ENCODE measurements around the gene GPX2.

GPX2 gene

GRCh38 chr14:64963611-64964010, 21.1 kb upstream of the GPX2 start:
- no peak for FAIRE-seq
- no peak for DNase-seq (ENCODE audit: insufficient read length, low spot score)

- DNase-seq (ENCODE audit: insufficient read length, low spot score) = no peak
- no peak for FAIRE-seq
Observed at GRCh38 chr14:64960762-64961276, 18.3 kb upstream of the GPX2 start.

GRCh38 chr14:64958743-64959142, 16.2 kb upstream of the GPX2 start:
- FAIRE-seq (peak; percentile 97), DNase-seq (ENCODE audit: insufficient read length, low spot score) (no peak)

- FAIRE-seq = no peak
Observed at GRCh38 chr14:64958201-64958600, 15.7 kb upstream of the GPX2 start.

GRCh38 chr14:64956697-64957406, 14.3 kb upstream of the GPX2 start:
- DNase-seq (ENCODE audit: insufficient read length, low spot score) = no peak
- FAIRE-seq = no peak

More at GRCh38 chr14:64958201-64958600, 15.7 kb upstream of the GPX2 start:
- no peak for DNase-seq (ENCODE audit: insufficient read length, low spot score)

- FAIRE-seq = no peak
Observed at GRCh38 chr14:64955297-64955696, 12.8 kb upstream of the GPX2 start.

GRCh38 chr14:64954491-64955240, 12.1 kb upstream of the GPX2 start:
- no peak for FAIRE-seq
- no peak for DNase-seq (ENCODE audit: insufficient read length, low spot score)

More at GRCh38 chr14:64955297-64955696, 12.8 kb upstream of the GPX2 start:
- DNase-seq (ENCODE audit: insufficient read length, low spot score) = no peak

GRCh38 chr14:64953661-64954060, 11.1 kb upstream of the GPX2 start:
- DNase-seq (ENCODE audit: insufficient read length, low spot score) = no peak
- peak; percentile 98 for FAIRE-seq

GRCh38 chr14:64953310-64953654, 10.7 kb upstream of the GPX2 start:
- DNase-seq (ENCODE audit: insufficient read length, low spot score) = no peak
- no peak for FAIRE-seq

- DNase-seq (ENCODE audit: insufficient read length, low spot score) (no peak), FAIRE-seq (no peak)
Observed at GRCh38 chr14:64952598-64953309, 10.2 kb upstream of the GPX2 start.

- DNase-seq (ENCODE audit: insufficient read length, low spot score) = no peak
- no peak for FAIRE-seq
Observed at GRCh38 chr14:64951724-64952123, 9.2 kb upstream of the GPX2 start.

GRCh38 chr14:64951291-64951690, 8.7 kb upstream of the GPX2 start:
- no peak for DNase-seq (ENCODE audit: insufficient read length, low spot score)
- no peak for FAIRE-seq

GRCh38 chr14:64950889-64951288, 8.3 kb upstream of the GPX2 start:
- FAIRE-seq (peak; percentile 91), DNase-seq (ENCODE audit: insufficient read length, low spot score) (no peak)

GRCh38 chr14:64948612-64949210, 6.2 kb upstream of the GPX2 start:
- DNase-seq (ENCODE audit: insufficient read length, low spot score) (no peak), FAIRE-seq (peak; percentile 72)

- FAIRE-seq = peak; percentile 75
- no peak for DNase-seq (ENCODE audit: insufficient read length, low spot score)
Observed at GRCh38 chr14:64947710-64948611, 5.4 kb upstream of the GPX2 start.

GRCh38 chr14:64946310-64947045, 3.9 kb upstream of the GPX2 start:
- no peak for DNase-seq (ENCODE audit: insufficient read length, low spot score)
- no peak for FAIRE-seq

GRCh38 chr14:64945431-64946178, 3.1 kb upstream of the GPX2 start:
- FAIRE-seq (no peak), DNase-seq (ENCODE audit: insufficient read length, low spot score) (no peak)

- FAIRE-seq (no peak), DNase-seq (ENCODE audit: insufficient read length, low spot score) (no peak)
Observed at GRCh38 chr14:64944861-64945260, 2.3 kb upstream of the GPX2 start.

- FAIRE-seq (no peak), DNase-seq (ENCODE audit: insufficient read length, low spot score) (no peak)
Observed at GRCh38 chr14:64944041-64944440, 1.5 kb upstream of the GPX2 start.
